ENCODE data around the gene CTNNA2.

DNA sequence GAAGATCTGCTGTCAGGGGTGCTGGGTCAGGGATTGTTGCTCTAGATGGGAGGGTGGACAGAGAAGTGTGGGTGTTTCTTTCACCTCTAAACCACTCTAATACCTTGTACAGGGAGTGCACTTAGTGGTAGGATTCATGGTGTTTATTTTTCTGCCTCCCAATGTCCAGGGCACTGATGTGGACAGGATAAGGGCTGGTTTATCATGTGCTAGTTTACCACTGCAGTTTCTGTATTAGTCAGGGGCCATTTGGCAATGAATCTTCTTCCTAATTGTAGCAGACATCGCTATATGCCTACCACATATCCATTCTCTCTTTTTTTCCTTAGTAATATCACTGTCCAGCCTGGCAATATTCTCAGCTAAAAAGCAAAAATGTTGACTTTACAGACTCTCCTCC, 842.0 kb downstream of the CTNNA2 start:
- TF ChIP-seq, protein P1, sequence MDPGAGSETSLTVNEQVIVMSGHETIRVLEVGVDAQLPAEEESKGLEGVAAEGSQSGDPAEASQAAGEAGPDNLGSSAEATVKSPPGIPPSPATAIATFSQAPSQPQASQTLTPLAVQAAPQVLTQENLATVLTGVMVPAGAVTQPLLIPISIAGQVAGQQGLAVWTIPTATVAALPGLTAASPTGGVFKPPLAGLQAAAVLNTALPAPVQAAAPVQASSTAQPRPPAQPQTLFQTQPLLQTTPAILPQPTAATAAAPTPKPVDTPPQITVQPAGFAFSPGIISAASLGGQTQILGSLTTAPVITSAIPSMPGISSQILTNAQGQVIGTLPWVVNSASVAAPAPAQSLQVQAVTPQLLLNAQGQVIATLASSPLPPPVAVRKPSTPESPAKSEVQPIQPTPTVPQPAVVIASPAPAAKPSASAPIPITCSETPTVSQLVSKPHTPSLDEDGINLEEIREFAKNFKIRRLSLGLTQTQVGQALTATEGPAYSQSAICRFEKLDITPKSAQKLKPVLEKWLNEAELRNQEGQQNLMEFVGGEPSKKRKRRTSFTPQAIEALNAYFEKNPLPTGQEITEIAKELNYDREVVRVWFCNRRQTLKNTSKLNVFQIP (CRISPR knock-in tag; IDR thresholded peaks at IDR 0.05; ENCODE audit: borderline replicate concordance, low read depth) = no peak
- TF ChIP-seq ZFP30 (CRISPR knock-in tag; IDR thresholded peaks at IDR 0.05) = no peak
- TF ChIP-seq ZNF70 (CRISPR knock-in tag; IDR thresholded peaks at IDR 0.05) = no peak
- no peak for TF ChIP-seq CSDC2 (CRISPR knock-in tag; IDR thresholded peaks at IDR 0.05)
- TF ChIP-seq, protein P2, sequence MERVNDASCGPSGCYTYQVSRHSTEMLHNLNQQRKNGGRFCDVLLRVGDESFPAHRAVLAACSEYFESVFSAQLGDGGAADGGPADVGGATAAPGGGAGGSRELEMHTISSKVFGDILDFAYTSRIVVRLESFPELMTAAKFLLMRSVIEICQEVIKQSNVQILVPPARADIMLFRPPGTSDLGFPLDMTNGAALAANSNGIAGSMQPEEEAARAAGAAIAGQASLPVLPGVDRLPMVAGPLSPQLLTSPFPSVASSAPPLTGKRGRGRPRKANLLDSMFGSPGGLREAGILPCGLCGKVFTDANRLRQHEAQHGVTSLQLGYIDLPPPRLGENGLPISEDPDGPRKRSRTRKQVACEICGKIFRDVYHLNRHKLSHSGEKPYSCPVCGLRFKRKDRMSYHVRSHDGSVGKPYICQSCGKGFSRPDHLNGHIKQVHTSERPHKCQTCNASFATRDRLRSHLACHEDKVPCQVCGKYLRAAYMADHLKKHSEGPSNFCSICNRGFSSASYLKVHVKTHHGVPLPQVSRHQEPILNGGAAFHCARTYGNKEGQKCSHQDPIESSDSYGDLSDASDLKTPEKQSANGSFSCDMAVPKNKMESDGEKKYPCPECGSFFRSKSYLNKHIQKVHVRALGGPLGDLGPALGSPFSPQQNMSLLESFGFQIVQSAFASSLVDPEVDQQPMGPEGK (CRISPR knock-in tag; IDR thresholded peaks at IDR 0.05; ENCODE audit: borderline replicate concordance) = no peak
- no peak for TF ChIP-seq TOX (CRISPR knock-in tag; IDR thresholded peaks at IDR 0.05; ENCODE audit: borderline replicate concordance)
- no peak for TF ChIP-seq TCF4 (CRISPR knock-in tag; IDR thresholded peaks at IDR 0.05; ENCODE audit: borderline replicate concordance)
- TF ChIP-seq, protein P3, sequence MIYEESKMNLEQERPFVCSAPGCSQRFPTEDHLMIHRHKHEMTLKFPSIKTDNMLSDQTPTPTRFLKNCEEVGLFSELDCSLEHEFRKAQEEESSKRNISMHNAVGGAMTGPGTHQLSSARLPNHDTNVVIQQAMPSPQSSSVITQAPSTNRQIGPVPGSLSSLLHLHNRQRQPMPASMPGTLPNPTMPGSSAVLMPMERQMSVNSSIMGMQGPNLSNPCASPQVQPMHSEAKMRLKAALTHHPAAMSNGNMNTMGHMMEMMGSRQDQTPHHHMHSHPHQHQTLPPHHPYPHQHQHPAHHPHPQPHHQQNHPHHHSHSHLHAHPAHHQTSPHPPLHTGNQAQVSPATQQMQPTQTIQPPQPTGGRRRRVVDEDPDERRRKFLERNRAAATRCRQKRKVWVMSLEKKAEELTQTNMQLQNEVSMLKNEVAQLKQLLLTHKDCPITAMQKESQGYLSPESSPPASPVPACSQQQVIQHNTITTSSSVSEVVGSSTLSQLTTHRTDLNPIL (CRISPR knock-in tag; IDR thresholded peaks at IDR 0.05; ENCODE audit: low read depth) = no peak
- TF ChIP-seq ZFP3 (CRISPR knock-in tag; IDR thresholded peaks at IDR 0.05) = no peak
- TF ChIP-seq ESRRG (CRISPR knock-in tag; IDR thresholded peaks at IDR 0.05) = no peak
- TF ChIP-seq, protein P4, sequence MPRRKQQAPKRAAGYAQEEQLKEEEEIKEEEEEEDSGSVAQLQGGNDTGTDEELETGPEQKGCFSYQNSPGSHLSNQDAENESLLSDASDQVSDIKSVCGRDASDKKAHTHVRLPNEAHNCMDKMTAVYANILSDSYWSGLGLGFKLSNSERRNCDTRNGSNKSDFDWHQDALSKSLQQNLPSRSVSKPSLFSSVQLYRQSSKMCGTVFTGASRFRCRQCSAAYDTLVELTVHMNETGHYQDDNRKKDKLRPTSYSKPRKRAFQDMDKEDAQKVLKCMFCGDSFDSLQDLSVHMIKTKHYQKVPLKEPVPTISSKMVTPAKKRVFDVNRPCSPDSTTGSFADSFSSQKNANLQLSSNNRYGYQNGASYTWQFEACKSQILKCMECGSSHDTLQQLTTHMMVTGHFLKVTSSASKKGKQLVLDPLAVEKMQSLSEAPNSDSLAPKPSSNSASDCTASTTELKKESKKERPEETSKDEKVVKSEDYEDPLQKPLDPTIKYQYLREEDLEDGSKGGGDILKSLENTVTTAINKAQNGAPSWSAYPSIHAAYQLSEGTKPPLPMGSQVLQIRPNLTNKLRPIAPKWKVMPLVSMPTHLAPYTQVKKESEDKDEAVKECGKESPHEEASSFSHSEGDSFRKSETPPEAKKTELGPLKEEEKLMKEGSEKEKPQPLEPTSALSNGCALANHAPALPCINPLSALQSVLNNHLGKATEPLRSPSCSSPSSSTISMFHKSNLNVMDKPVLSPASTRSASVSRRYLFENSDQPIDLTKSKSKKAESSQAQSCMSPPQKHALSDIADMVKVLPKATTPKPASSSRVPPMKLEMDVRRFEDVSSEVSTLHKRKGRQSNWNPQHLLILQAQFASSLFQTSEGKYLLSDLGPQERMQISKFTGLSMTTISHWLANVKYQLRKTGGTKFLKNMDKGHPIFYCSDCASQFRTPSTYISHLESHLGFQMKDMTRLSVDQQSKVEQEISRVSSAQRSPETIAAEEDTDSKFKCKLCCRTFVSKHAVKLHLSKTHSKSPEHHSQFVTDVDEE (CRISPR knock-in tag; IDR thresholded peaks at IDR 0.05) = no peak
- TF ChIP-seq GLIS3 (CRISPR knock-in tag; IDR thresholded peaks at IDR 0.05) = no peak
- no peak for TF ChIP-seq BACH2 (CRISPR knock-in tag; IDR thresholded peaks at IDR 0.05; ENCODE audit: borderline replicate concordance)
- no peak for TF ChIP-seq ARNTL (CRISPR knock-in tag; IDR thresholded peaks at IDR 0.05; ENCODE audit: borderline replicate concordance, low read depth)
